ENCODE results near the gene KCNJ6.

The KCNJ6 gene

DNA sequence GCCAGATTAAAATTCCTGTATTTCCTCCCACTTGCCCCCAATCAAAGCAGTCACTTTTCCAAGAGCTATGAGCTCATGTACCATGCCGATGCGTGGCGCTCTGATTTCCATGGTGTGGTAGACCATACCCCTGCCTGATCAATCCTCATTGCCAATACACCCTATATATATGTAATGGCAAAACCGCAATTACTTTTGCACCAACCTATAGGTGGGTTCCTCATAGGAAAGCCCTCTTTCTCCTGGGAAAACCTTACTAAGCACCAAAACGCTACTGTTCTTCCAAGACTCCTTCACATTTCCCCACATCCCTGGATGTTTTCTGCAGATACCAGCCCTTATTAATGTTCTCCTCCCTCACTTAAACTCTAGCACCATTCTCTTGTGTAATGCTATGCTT is 11.0 kb downstream of the KCNJ6 start:
- no peak for DNase-seq

DNA sequence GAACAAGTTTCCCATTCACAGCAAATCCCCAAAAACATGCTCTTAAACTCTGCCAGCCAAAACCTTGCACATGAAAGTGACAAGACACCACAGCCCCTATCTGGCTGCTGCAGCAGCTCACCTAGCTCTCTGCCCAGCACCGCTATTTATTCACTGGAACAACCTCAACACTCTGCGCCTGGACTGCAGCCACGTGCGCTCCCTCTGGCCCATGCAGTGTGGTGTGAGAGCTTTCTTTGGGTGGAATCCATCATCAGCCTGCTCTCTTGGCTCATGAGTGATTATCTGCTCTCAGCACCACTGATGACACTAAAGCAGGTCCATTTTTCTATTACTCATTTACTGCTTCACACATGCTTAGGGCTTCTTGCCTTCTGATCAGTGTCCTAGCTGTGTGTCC is 11.4 kb downstream of the KCNJ6 start:
- no peak for DNase-seq

DNA sequence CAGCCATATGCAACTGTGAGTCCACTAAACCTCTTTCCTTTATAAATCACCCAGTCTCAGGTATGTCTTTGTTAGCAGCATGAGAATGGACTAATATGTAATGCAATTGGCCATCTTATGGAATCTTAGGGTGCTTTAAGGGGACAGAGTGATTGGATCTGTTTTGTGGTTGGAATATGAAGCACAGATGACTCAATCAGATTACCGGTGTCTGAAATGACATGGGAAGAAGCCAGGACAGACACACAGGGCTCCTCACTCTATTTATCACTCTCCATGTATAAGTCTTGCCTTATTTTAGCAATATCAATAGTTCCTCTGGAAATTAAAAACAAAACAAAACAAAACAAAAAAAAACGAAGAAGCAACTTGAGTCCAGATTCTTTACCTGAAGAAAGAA is 12.9 kb downstream of the KCNJ6 start:
- DNase-seq, result no peak

DNA sequence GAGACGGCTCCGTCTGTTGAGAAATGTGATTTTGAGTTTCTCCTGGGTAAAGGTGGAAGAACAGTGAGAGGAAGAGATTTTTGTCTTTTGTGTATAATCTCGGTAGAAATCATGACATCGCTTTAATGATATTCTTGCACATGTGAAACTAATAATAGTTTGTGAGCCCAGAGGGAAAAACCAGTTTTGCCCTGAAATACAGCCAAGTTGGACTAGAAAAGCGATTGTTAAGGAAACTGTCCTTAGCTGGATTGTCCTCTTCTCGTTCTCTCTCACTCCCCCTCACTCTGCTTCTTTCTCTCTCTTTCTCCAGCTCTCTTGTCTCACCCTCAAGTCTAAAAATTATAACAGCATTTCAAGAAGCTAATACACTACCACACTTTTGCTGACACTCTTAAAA is 17.1 kb downstream of the KCNJ6 start:
- no peak for DNase-seq

DNA sequence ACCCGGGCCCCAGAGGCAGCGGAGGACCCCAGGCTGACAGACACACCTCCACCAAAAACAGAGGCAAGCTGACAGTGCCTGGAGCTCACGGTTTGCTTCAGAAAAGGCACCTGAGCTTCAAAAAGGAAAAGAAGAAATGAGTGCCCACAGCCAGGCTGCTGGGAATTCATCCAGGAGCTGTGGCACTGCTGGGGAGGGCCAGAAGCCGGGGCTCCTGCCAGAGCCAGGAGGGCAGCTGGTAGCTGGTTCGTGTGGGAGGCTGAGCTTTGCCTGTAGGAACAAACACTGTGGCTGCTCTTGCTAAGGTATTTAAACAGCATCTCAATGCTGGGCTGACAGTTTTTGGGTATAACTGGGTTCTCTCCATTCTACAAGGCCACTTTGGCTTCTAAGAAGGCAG is 19.5 kb downstream of the KCNJ6 start:
- no peak for DNase-seq

DNA sequence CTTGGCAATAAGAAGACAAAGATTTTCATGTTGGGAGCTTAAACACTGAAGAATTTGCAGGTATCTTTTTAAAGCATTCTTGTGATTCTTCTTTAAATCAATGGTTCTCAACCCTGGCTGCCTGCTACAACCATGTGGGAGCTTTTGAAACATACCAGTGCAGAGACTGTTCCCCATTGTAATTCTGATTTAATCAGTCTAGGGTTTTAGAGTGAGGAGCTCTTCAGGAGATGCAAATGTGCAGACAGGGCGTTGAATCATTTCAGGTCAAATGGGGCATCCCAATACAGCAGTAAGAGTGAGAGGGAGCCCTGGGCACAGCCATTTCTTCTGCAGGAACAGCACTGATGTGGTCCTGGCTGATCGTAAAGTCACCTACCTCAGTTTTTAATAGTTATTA is 24.3 kb downstream of the KCNJ6 start:
- no peak for DNase-seq

DNA sequence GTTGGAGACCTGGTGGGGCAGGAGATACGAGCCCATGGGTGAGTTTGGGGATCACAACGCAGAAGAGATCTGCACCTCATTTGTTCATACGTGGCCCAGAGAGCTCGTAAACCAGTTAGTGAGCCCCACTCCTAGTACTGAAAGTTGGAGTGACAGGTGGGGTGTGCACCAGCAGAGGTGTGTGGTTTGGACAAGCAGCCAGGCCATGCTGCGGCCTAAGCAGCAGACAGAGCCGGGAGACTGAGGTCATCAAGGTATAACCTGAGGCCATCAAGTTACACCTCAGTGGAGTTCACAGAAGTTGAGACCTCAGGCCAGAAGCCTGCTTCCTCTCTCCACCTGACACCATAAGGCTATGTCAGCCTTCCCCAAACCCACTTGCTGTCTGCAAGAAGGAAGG is 27.6 kb downstream of the KCNJ6 start:
- no peak for DNase-seq

DNA sequence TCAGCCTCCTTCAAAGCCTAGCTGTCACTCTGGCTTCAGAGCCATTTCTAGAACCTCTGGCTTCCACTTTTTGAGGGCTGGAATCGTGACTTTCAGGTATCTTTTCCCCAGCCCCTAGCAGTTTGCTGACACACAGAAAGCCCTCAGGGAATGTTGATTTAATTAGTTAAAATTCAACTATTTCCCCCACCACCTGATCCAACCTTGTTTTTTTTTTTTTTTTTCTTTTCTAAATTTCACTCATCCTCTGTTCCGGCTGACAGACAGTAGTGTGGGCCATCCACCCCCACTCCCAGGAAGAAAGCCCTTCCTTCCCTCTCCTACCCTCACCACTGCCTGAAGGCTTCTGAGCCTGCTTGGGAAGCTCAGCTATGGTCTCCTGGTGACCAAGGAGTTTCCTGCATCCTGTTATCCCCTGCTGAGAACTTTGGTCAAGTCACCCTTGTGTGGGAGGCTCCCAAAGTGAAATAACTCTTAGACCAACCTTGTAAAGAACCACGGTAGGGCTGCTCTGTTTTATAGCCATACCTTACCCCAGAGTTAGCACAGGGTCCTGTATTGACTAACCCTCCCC is 29.4 kb downstream of the KCNJ6 start:
- no peak for DNase-seq

DNA sequence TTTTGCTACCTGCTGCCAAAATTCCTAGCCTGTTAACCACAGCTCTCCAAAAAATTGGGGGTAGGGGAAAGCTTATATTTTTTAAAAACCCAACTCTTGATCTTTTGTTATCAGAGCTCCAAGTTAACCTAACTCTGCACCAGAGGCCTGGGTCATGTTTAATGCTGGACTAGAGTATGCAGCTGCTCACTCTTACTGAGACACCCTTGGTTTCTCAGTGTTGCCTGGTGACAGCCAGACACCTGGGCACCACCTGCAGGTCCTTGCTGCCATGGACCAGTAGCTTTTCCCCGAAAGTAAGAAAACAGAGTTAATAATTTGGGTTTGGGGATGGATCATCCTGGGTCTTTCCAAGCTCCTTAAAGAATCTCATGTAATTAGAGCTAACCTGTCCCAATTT is 30.1 kb downstream of the KCNJ6 start:
- no peak for DNase-seq

DNA sequence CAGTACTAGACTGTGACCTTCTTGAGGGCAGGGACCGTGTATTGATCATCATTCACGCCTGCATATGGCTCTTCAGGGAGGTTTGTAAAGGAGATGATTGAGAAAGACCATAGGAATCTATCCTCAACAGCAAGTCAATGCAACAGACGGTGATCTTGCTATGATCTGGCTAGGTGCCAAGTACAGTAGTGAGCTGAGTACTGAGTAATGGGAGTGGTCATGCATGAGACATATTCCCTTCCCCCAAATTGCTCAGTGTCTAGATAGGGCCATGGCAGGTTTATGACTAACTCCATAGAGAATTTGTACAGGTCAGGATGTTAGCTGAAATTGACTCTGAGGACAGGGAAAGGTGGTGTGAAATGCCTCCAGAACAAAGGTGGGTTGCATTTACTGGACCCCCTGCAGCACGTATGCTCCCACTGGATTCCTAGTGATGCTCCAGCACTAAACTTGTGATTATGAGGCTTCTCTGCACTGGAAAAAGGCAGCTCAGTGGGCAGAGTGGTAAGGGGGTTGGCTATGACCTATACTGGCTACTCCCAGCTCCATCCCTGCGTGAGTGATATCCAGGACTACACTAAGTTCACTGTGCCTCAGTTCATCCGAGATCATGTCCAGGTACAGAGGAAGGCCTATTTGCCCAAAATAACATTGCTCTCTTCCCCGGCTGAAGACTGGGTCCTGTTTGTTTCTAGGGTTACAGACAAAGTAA is 37.2 kb downstream of the KCNJ6 start:
- DNase-seq, result no peak

DNA sequence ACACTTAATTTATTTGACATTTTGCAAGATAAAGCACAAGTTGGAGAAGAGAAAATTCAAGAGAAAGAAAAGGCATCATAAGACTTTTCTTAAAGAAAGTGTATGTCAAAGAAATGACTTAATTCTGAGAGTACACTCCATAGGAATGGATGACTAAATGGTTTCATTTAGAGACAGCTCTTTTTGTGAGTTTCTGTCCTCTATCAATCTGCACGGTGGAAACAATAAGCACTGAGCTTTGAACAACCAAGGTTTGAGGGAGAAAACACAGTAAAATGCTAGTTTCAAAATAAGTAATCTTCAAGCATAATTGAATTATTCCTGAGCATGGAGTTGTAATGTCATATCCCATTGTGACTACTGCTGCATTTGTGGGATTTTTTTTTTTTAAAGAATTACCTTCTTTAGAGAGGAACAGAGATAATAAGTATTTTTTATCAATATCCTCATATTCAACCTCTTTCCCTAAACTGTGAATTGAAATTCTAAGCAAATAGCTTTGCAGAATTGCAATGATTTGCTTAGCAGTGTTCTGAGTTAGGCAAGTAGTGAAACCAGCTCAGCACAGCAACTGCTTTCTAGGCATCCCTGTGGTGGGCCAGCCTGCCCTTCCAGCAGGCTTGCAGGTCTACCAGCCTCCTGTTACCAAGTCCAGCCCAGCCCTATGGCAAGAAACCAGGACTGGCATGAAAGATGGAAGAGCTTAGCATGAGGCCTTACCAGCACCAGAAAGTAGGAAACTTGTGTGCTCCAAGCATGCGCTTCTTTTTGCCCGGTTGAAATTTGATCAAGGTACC is 38.2 kb downstream of the KCNJ6 start:
- no peak for DNase-seq

DNA sequence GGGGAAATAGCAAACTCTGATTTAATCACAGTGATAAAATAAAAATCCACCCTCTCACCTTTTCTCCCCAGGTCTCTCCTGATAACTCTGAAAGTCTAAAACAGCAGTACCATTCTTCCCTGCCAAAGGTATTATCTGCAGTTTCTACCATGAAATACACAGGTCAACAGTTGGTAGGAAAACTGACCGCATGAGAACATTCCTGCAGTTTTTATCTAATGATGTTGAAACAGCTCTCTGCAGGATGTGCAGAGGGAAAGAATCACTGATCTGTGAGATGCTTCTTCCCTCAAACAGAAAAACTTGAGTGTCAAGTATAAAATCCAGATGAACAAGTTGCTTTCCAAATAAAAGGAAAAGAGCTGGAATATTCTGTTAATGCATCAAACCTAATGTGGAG is 39.1 kb downstream of the KCNJ6 start:
- no peak for DNase-seq

DNA sequence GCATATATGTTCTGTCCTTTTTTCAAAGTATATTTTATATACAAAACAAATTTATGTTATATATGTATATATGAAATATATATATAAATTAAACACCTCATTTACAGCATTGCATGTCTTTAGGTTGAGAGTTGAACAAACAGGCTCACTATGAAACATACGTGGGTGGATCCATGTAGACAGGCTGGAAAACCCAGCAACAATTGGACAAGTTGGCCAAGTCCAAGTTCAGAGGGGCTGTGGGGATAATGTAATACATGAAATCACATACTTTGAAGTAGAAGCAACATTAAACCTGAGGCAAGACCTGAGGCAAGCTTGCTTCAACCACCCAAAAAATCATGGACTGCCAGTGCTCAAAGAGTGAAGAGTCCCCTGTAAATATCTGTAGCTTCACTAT is 39.7 kb downstream of the KCNJ6 start:
- no peak for DNase-seq

DNA sequence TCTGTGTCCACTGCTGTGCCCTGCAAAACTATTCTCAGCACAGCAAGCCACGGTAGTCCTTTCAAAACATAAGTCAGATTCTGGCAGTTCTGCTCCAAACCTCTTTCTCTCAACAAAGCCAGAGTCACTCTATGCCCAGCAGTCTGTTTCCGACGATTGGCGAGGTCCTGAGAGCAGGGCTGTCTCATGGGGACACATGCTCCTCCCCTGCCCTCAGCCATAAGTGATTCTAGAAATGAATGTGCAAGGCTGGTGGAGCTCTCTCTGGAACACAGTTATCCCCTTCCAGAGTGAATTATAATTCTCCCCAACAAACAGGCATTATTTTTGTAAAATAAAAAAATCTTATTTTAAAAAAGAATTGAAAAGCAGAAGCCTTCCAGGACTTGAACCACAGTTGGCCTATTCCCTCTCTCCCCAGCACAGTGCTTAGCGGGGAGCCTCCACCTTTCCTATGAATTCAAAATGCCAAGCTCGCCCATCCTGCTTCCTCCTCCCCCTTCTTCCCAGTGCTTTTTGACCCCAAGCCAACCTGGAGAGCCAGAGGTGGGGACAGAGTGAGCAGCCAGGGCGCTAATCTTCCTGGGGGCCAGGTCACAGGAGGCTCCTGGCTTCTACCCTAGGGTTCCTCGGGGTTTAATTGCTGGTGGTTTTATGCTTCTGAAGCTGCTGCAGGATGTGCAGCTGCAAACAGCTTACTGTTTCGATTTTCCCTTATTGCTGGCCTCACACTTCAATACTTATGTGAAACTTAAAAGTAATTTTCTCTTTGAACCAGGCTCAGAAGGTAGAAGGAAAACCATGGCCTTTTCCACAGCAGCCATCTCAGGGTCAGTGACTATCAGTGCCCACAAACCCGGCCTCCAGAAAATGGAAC is 41.1 kb downstream of the KCNJ6 start:
- no peak for DNase-seq

DNA sequence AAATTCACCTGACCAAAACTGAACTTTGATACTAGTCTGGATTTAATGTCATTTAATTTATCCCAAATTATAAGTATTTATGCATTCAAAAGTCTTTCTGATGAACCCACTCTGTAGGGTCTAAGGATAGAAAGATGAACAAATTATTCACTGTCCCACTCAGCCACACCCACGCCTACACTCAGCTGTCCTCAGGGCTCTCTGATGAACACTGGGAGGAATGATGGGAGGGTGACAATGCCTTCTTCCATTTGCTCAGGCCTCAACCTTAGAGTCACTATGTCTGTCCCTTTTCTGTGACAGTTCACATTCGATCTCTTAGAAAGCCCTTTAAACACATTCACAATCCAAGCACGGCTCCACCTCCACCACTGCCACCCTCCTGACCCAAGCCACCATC is 41.8 kb downstream of the KCNJ6 start:
- DNase-seq, result no peak

DNA sequence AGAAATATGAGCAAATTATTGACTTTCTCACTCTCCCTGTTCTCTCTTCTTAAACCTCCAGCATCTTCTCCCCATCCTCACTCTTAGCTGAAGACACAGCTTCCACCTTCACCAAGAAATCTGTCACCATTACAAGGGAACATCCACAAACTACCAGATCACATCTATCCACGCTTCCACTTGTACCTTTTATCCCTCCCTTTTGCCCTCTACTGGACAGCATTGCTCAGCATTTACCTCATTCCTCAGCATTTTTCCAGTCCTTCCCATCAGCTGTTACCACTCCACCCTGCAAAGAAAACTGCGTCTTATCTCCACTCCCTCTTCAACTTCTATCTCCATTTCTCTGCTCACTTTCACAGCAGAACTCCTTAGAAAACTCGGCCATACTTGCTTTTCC is 42.6 kb downstream of the KCNJ6 start:
- no peak for DNase-seq

DNA sequence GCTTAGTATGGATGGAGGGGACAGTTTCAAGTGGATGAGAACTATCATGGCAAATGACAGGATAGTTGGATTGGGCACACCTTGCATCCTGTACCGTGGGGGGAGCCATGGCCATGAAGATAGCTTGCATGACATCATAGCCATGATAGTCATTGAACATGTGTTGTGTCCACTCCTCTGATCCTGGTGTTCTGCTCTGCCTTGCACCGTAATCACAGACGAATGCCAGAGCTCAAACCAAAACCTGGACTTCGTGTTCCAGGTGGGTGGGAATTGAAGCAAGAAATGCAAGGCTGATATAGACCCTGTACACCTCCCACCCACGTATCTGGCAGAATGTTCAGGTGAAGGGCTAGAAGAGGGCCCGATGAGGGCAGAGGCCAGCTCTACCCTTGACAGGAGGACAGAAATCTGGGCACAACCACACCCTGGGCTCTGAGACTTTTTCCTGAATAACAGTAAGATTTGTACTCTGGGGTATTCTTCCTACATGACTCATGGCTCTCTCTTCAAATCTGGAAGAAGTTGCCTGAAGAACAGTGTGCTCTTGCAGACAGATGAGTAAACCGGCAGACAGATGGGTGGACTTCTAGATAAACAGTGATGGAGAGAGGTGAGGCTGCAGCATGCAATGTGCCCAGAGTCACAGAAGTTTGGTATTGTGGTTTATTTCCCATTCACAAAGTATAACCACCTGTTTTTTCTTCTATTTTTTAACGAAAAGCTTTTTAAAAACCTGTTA is 45.0 kb downstream of the KCNJ6 start:
- DNase-seq, result no peak

DNA sequence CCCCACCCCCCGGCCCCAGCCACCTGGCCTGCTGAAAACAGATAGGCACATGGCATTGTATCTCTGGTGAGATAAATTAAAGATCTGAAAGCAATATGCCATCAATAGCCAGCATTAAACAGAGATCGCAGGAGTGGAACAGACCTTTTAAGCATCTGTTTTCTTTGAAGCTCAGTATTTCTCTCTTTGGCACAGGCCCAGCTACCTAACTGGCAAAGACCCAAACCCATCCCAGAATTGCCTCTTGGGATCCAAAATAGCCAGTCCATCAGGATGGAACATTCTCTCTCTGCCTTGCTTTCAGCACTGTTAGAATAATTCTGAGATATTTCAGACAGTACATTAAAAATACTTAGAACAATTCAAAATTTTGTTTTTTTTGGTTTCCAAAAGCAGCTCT is 46.0 kb downstream of the KCNJ6 start:
- DNase-seq, result no peak

DNA sequence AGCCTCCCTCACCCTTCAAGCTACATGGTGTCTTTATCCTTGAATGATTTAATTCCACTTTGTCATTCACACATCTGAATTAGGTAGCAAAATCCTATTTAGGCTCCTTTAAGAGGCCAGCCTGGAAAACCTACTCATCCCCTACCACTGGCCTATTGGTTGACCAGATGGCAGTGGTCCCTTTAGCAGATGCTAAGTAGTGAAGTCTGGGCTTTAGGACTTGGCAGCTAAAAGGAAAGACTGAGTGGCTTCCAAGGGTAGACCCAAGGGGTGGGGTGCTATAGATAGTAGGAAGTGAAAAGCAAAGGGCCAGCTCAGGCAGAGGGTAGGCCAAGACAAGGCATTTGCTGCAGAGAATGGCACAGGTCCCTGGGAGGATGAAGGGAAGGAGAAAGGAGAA is 46.6 kb downstream of the KCNJ6 start:
- no peak for DNase-seq

DNA sequence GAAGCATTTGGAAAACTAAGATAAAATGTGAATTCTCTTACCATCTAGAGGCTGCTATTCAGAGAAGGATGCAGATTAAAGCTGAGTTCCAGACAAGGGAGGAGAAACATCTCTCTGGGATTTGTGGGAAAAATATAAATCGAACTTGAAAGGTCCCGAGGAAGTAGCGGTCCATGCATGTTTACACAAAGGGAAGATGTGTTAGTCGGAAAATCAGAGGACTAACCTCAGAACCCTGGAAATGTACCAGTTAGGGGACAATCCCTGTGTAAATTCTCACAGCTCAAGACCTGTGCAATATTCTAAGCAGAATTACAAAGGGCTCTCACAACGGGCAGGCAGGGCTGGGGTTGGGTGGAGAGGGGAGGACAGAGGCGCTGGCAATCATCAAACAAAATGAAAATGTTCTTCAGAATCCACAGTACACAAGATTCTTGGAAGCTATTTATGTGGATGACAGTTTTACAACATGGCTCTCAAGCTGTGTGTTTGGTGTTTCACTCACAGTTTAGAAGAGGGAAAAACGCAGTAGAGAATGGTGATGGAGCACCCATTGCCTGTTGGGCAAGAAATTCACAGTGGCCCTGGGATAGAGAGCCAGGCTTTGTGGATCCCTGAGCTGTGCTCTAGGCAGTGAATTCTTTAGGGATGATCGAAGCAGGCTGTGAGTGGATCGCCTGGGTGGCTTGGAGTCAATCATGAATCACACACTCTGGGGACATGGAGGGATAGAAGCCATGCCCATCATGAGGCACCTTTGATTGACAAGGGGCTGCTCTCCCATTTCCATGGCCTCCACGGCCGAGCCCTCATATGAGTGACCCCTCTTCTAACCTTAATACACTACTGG is 47.6 kb downstream of the KCNJ6 start:
- no peak for DNase-seq

DNA sequence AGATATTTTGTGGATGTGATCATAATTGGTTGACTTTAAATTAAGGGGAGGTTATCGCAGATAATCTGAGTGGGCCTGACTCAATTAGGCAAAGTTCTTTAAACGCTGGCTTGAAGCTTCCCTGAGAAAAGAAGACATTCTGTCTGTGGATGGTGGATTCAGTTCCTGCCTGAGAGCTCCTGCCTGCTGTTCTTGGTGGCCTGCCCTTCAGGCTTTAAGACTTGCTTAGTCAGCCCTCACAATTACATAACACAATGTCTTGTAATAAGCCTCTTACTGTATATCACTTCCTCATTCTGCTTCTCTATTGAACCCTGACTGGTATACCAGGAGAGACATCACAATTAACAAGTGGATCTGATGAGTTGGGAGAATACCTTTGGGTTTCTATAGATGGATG is 50.2 kb downstream of the KCNJ6 start:
- no peak for DNase-seq

Measured in right kidney (tissue), 1 donor.